ENCODE results near the gene CC2D2A. TPM values are rescaled to one million over a fixed set of nuclear protein-coding genes. Genes with fewer than 3 reads are reported as not detected.
"Not testable (repeated sequence)": the region's sequence is repeated elsewhere in the genome, so short reads cannot be mapped to it uniquely, and the experiment has no call there.

CC2D2A gene
- total and polyA plus RNA-seq, 4 donors, result 9.2 to 63.7 (median 24.8) TPM

DNA sequence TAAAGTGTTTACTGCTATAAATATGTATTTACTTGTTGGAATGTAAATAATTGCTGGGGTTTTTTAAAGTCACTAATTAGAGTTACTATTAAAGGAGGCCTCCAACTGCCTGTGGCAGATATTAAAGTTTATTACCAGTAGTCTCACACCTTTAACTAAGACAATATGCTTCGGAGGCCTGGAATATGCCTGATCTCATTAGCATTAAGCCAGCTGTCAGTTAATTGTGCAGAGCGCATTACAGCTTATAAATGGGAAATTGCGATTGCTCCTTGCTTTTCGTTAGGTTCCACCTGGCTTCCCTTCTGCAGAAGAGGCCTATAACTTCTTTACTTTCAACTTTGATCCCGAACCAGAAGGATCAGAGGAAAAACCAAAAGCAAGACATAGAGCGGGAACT lies 41.3 kb downstream of the CC2D2A start:
- Histone ChIP-seq H3K36me3 (ENCODE audit: control insufficient read depth in 4 of 4, insufficient read depth in 4 of 4, low read length in 4 of 4) (peaks cover 7 to 36% (median 17%) of the 10 kb centered on the region in 4 donors), H3K4me1 (ENCODE audit: control insufficient read depth in 5 of 5, insufficient read depth in 5 of 5, low read length in 5 of 5) (no peaks in the 10 kb centered on the region), H3K9me3 (ENCODE audit: control insufficient read depth in 4 of 4, insufficient read depth in 3 of 4, low read length in 3 of 4) (no peaks in the 10 kb centered on the region), H3K27me3 (ENCODE audit: control insufficient read depth in 3 of 3, insufficient read depth in 3 of 3, low read length in 2 of 3) (no peaks in the 10 kb centered on the region), H3K27ac (ENCODE audit: low read depth in 1 of 2, low read length in 1 of 2) (no peak overlapping the region), H3K9ac (ENCODE audit: insufficient read depth in 1 of 2, low read length in 2 of 2) (no peak overlapping the region), H3K4me3 (no peak overlapping the region)
- 95 to 97% methylated on average over 6 of the region's 6 CpGs for WGBS, 2 donors
- no peak for ATAC-seq (ENCODE audit: insufficient read depth, low FRiP score)
- TF ChIP-seq, protein P1, sequence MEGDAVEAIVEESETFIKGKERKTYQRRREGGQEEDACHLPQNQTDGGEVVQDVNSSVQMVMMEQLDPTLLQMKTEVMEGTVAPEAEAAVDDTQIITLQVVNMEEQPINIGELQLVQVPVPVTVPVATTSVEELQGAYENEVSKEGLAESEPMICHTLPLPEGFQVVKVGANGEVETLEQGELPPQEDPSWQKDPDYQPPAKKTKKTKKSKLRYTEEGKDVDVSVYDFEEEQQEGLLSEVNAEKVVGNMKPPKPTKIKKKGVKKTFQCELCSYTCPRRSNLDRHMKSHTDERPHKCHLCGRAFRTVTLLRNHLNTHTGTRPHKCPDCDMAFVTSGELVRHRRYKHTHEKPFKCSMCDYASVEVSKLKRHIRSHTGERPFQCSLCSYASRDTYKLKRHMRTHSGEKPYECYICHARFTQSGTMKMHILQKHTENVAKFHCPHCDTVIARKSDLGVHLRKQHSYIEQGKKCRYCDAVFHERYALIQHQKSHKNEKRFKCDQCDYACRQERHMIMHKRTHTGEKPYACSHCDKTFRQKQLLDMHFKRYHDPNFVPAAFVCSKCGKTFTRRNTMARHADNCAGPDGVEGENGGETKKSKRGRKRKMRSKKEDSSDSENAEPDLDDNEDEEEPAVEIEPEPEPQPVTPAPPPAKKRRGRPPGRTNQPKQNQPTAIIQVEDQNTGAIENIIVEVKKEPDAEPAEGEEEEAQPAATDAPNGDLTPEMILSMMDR (IDR thresholded peaks at IDR 0.05; ENCODE audit: control extremely low read depth, extremely low read depth), result no peak
- no peak for DNase-seq

DNA sequence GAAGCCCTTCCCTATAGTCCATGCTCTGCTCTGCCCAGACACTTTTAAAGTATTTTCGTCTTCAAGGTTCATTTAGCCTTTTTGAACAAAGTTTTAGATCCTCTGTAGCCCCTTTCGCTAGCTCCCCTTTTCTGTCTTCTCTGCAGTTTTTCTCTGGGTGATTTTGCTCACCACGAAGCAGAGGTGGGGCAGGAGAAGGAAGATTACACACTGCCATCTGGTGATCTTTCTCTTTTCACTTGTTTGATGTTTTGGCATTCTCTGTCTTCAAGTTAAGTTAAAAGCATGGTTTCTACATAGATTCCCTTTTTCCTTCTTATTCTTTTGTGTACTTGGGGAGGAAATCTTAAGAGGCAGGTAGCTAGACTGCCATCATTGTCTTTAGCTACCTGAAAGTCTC lies 43.9 kb downstream of the CC2D2A start:
- no peaks in the 10 kb centered on the region for H3K27me3 ChIP-seq (ENCODE audit: control insufficient read depth in 3 of 3, insufficient read depth in 3 of 3, low read length in 2 of 3)
- H3K4me3 ChIP-seq, result no peak overlapping the region
- DNase-seq, result peak in 1 of 3 donors; percentile 11
- no peak overlapping the region for H3K9ac ChIP-seq (ENCODE audit: insufficient read depth in 1 of 2, low read length in 2 of 2)
- no peak overlapping the region for H3K27ac ChIP-seq (ENCODE audit: low read depth in 1 of 2, low read length in 1 of 2)
- no peaks in the 10 kb centered on the region for H3K4me1 ChIP-seq (ENCODE audit: control insufficient read depth in 5 of 5, insufficient read depth in 5 of 5, low read length in 5 of 5)
- peaks cover 7 to 43% (median 24%) of the 10 kb centered on the region in 4 donors for H3K36me3 ChIP-seq (ENCODE audit: control insufficient read depth in 4 of 4, insufficient read depth in 4 of 4, low read length in 4 of 4)
- TF ChIP-seq, protein P1 (IDR thresholded peaks at IDR 0.05; ENCODE audit: control extremely low read depth, extremely low read depth), result no peak
- peaks cover 0 to 2% (median 0%) of the 10 kb centered on the region in 4 donors for H3K9me3 ChIP-seq (ENCODE audit: control insufficient read depth in 4 of 4, insufficient read depth in 3 of 4, low read length in 3 of 4)
- no peak for ATAC-seq (ENCODE audit: insufficient read depth, low FRiP score)
- 84 to 90% methylated on average over 3 of the region's 3 CpGs for WGBS, 2 donors

DNA sequence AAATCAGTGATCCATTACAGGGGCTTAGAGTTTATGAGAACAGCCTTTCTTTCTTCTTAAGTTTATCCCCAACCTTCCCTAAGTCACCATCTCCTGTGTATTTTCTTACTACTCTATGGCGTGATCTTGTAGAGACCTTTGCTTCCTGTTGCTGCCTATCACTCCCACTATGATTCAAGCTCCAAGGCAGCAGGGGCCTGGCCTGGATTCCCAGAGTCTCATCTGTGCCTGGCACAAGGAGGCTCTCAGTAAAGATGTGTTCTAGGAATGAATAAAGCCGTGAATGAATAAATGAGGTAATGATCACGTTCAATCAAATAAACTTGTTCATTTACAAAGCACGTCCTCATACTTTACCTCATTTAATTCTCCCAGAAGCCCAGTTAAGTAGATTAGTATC lies 45.4 kb downstream of the CC2D2A start:
- H3K4me3 ChIP-seq, result no peak overlapping the region
- H3K27ac ChIP-seq (ENCODE audit: low read depth in 1 of 2, low read length in 1 of 2), result no peak overlapping the region
- peaks cover 0 to 3% (median 0%) of the 10 kb centered on the region in 4 donors for H3K9me3 ChIP-seq (ENCODE audit: control insufficient read depth in 4 of 4, insufficient read depth in 3 of 4, low read length in 3 of 4)
- peaks cover 7 to 38% (median 21%) of the 10 kb centered on the region in 4 donors for H3K36me3 ChIP-seq (ENCODE audit: control insufficient read depth in 4 of 4, insufficient read depth in 4 of 4, low read length in 4 of 4)
- ATAC-seq (ENCODE audit: insufficient read depth, low FRiP score) (no peak), DNase-seq (no peak)
- no peak overlapping the region for H3K9ac ChIP-seq (ENCODE audit: insufficient read depth in 1 of 2, low read length in 2 of 2)
- 89 to 93% methylated on average over 4 of the region's 4 CpGs for WGBS, 2 donors
- TF ChIP-seq, protein P1 (IDR thresholded peaks at IDR 0.05; ENCODE audit: control extremely low read depth, extremely low read depth), result no peak
- H3K4me1 ChIP-seq (ENCODE audit: control insufficient read depth in 5 of 5, insufficient read depth in 5 of 5, low read length in 5 of 5), result no peaks in the 10 kb centered on the region
- no peaks in the 10 kb centered on the region for H3K27me3 ChIP-seq (ENCODE audit: control insufficient read depth in 3 of 3, insufficient read depth in 3 of 3, low read length in 2 of 3)

DNA sequence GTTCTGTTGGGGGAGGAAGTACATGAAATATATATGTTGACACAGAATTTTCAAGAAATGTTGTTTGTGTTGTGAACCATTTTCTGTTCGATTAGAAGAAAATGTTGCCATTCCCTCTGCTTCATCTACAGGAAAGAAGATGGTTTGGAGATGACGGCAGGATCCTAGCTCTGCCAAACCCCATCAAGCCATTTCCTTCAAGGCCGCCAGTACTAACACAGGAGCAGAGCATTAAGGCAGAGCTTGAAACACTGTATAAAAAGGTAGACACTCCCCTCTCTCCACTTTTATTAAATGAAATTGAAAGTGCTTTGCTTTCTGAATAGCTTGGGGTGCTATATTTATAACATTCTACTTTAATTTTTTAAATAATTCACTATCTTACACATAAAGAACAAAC lies 46.8 kb downstream of the CC2D2A start:
- Histone ChIP-seq H3K9ac (ENCODE audit: insufficient read depth in 1 of 2, low read length in 2 of 2) (no peak overlapping the region), H3K36me3 (ENCODE audit: control insufficient read depth in 4 of 4, insufficient read depth in 4 of 4, low read length in 4 of 4) (peaks cover 1 to 42% (median 21%) of the 10 kb centered on the region in 4 donors), H3K9me3 (ENCODE audit: control insufficient read depth in 4 of 4, insufficient read depth in 3 of 4, low read length in 3 of 4) (peaks cover 0 to 3% (median 0%) of the 10 kb centered on the region in 4 donors), H3K4me3 (no peak overlapping the region), H3K27ac (ENCODE audit: low read depth in 1 of 2, low read length in 1 of 2) (no peak overlapping the region), H3K27me3 (ENCODE audit: control insufficient read depth in 3 of 3, insufficient read depth in 3 of 3, low read length in 2 of 3) (no peaks in the 10 kb centered on the region), H3K4me1 (ENCODE audit: control insufficient read depth in 5 of 5, insufficient read depth in 5 of 5, low read length in 5 of 5) (no peaks in the 10 kb centered on the region)
- TF ChIP-seq, protein P1 (IDR thresholded peaks at IDR 0.05; ENCODE audit: control extremely low read depth, extremely low read depth), result no peak
- ATAC-seq (ENCODE audit: insufficient read depth, low FRiP score), result no peak
- WGBS, 2 donors, result 69 to 88% methylated on average over 3 of the region's 3 CpGs
- no peak for DNase-seq

DNA sequence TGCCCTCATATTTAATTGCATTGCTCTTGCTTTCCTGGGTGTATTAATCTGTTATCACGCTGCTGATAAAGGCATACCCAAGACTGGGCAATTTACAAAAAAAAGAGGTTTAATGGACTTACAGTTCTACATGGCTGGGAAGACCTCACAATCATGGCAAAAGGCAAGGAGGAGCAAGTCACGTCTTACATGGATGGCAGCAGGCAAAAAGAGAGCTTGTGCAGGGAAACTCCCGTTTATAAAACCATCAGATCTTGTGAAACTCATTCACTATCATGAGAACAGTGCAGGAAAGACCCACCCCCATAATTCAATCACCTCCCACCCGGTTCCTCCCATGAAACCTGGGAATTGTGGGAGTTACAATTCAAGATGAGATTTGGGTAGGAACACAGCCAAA lies 48.0 kb downstream of the CC2D2A start:
- not testable (repeated sequence) for ATAC-seq (ENCODE audit: insufficient read depth, low FRiP score); H3K4me3 ChIP-seq; H3K4me1 ChIP-seq (ENCODE audit: control insufficient read depth in 5 of 5, insufficient read depth in 5 of 5, low read length in 5 of 5); H3K9ac ChIP-seq (ENCODE audit: insufficient read depth in 1 of 2, low read length in 2 of 2); DNase-seq; H3K9me3 ChIP-seq (ENCODE audit: control insufficient read depth in 4 of 4, insufficient read depth in 3 of 4, low read length in 3 of 4); H3K27me3 ChIP-seq (ENCODE audit: control insufficient read depth in 3 of 3, insufficient read depth in 3 of 3, low read length in 2 of 3); H3K27ac ChIP-seq (ENCODE audit: low read depth in 1 of 2, low read length in 1 of 2)
- peaks cover 0 to 42% (median 18%) of the 10 kb centered on the region in 4 donors for H3K36me3 ChIP-seq (ENCODE audit: control insufficient read depth in 4 of 4, insufficient read depth in 4 of 4, low read length in 4 of 4)
- 93 to 96% methylated on average over 4 of the region's 4 CpGs for WGBS, 2 donors

All from lung (tissue), 12 donors.